GM19467 (cell line): ENCODE results near the gene CDR2L.
"Not testable (repeated sequence)": the region's sequence is repeated elsewhere in the genome, so short reads cannot be mapped to it uniquely, and the experiment has no call there.

Experiments used
- ATAC-seq: cut with Tn5 transposase; IDR thresholded peaks from one replicate; pipeline ENCODE4 v1.9.1; 2021; ENCODE audit warnings: mild to moderate bottlenecking, moderate library complexity; ENCODE audit not compliant: unreplicated experiment

The CDR2L gene

DNA sequence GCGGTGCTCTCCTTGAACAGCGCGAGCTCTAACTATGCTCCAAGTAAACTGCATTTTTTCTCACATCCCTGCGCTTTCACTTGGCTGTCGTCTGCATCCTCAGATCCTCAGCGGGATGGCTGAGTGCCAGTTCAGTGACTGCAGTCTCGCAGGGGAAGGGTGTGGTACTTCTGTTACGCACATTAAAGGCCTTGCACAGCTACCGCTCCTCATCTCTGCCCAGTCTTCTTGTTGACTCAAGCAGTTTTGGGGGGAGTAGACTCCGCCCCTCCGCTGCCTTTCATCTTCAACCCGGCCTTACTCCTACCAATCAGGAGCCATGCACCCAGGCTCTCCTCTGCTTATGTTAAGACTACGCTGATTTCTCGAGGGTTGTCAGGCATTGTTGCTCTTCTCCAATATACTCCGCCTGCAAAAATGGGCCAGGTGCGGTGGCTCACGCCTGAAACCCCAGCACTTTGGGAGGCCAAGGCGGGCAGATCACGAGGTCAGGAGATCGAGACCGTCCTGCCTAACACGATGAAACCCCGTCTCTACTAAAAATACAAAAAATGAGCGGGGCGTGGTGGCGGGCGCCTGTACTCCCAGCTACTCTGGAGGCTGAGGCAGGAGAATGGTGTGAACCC is 49.3 kb downstream of the CDR2L start:
- no peak for ATAC-seq

GRCh38 chr17:75039238-75039637 is 51.8 kb downstream of the CDR2L start:
- no peak for ATAC-seq

- no peak for ATAC-seq
Observed at GRCh38 chr17:75041656-75042280, 54.3 kb downstream of the CDR2L start.

DNA sequence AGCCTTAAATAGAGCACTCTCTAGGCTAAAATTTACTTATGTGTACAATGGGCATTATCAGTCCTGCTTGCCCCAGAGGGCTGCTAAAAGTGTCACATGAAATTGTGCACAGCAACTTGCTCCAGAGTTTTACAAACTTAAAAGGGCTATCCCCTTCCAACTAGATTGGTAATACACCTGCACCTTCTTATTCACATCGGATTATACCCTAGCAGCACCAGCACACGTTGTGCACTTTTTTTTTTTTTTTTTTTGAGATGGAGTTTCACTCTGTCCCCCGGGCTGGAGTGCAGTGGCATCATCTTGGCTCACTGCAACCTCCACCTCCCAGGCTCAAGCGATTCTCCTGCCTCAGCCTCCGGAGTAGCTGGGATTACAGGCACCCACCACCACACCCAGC is 56.4 kb downstream of the CDR2L start:
- ATAC-seq: not testable (repeated sequence)

DNA sequence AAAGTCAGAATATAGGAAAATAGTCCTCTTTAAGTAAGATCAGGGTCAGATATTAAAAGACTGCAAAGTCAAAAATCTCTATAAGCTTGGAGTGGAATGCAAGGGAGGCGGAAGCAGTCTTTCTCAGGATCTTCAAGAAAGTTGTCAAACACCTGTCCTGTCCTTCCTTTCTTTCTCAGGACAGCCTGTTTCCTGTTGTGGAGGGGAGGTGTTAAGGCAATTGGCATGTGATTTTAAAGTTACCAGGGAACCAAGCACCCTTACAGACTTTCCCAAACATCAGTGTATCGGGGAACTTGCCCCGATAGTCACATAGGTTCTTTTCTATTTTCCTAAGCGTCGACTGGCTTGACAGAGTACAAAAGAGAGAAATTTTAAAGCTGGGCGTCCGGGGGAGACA is 57.3 kb downstream of the CDR2L start:
- ATAC-seq: no peak

DNA sequence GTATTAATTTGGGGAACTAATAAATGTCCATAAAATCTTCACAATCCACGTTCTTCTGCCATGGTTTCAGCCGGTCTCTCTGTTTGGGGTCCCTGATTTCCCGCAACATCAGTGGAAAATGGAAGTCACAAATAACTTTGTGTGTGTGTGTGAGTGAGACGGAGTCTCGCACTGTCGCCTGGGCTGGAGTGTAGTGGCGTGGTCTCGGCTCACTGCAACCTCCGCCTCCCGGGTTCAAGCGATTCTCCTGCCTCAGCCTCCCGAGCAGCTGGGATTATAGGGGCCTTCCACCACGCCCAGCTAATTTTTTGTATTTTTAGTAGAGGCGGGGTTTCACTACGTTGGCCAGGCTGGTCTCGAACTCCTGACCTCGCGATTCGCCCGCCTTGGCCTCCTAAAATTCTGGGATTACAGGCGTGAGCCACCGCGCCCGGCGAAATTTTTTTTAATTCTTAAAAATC is 58.5 kb downstream of the CDR2L start:
- ATAC-seq: not testable (repeated sequence)

GRCh38 chr17:75046407-75047289 is 59.2 kb downstream of the CDR2L start, which contains the start of the genes ATP5PD and KCTD2:
Gene ATP5PD, minus strand, starts transcription at chr17:75046969. Its CDS starts 4,319 bp downstream, at chr17:75042650.
Gene KCTD2, plus strand, starts transcription at chr17:75047225. Its CDS starts 26 bp downstream, at chr17:75047251.
- ATAC-seq: peak; percentile 94

DNA sequence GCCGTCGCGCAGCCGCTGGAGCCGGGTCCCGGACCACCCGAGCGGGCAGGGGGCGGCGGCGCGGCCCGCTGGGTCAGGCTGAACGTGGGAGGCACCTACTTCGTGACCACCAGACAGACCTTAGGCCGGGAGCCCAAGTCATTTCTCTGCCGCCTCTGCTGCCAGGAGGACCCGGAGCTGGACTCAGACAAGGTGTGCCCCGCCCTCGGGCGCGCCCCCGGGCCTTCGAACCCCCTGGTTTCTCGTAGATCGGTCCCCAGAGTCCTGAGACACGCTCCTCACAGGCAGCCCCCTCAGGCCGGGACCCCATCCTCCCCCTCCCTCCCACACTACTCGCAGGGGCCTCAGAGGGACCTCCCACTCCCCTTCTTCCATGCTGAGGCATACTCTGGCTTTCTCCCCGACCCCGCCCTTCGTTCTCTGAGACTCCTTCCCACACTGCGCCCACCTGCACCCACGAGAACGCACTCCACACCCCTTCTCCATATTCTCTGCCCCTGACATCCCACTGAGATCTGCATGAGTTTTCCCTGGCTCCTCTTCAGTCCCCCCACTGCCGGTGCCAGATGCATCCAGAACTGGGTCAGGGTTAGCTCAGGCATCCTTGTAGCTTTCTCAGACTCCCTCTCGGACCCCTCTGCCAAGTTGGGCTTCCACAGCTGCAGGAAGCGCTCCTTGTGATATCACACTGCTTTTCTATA is 60.1 kb downstream of the CDR2L start:
- no peak for ATAC-seq

DNA sequence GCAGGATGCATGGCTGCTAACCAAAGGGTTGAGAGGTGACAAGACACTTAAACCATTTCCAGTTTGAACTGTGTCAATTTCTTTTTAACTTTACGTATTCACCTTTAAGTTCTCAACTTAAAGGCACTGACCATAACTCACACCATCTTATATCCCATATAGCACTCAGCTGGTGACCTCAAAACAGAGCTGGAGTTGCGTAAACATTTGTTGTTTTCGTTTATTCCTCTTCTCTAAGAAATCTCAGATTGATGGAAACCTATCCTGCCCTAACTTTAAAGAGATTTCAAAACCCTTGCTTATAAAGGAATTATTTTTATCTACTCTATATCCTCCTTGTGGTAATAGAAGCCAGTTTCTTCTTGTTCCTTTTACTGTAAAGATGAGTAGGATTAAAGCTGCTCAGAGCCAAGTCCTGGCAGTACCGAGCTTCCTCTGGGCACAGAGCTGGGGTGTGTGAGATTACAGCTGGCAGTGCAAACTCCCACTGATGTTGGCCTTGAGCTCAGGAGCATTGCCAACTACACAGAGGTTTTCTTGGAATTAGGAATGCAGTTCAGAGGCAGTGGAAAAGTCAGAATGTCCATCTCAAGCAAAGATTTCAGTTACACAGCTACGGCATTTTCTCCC is 60.9 kb downstream of the CDR2L start:
- no peak for ATAC-seq

- ATAC-seq: no peak
Observed at GRCh38 chr17:75049057-75049456, 61.6 kb downstream of the CDR2L start.

DNA sequence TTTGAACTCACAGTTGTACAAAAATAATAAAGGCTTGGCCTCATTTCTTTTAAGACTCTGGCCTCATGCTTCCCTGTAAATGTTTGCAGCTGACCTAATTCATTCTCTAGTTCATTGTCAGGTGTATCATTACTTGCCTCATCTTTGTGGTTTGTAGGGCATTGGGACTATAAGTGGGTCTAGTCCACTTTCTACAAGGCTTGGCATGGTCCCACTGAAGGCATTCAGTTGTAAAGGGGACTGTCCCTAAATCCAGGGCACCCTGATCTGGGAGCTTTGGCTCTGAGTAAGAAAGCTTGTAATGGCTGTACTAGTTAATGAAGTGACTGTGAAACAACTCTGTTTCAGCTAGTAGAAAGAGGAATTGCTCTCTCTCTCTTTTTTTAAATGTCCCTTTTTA is 62.3 kb downstream of the CDR2L start:
- ATAC-seq: no peak

DNA sequence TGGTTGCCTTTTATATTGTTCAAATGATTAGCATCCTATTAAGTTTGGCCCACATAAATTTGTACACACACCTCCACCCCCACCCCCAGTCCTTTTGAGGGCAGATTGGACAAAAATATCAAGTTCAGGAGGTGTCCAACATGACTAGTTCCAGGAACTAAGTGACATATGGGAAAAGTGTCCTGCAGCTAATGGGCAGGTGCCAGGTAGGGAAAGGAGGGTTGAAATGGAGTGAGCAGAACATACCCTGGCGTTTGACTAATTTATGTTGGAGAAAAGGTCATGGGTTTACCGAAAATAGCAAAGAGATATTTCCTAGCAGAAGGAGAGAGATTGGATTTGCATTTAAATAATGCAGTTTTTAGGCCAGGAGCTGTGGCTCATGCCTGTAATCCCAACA is 64.5 kb downstream of the CDR2L start:
- ATAC-seq: no peak
